ENCODE data around the gene NPC2.
"Not testable (repeated sequence)": the region's sequence is repeated elsewhere in the genome, so short reads cannot be mapped to it uniquely, and the experiment has no call there.

Gene NPC2

DNA sequence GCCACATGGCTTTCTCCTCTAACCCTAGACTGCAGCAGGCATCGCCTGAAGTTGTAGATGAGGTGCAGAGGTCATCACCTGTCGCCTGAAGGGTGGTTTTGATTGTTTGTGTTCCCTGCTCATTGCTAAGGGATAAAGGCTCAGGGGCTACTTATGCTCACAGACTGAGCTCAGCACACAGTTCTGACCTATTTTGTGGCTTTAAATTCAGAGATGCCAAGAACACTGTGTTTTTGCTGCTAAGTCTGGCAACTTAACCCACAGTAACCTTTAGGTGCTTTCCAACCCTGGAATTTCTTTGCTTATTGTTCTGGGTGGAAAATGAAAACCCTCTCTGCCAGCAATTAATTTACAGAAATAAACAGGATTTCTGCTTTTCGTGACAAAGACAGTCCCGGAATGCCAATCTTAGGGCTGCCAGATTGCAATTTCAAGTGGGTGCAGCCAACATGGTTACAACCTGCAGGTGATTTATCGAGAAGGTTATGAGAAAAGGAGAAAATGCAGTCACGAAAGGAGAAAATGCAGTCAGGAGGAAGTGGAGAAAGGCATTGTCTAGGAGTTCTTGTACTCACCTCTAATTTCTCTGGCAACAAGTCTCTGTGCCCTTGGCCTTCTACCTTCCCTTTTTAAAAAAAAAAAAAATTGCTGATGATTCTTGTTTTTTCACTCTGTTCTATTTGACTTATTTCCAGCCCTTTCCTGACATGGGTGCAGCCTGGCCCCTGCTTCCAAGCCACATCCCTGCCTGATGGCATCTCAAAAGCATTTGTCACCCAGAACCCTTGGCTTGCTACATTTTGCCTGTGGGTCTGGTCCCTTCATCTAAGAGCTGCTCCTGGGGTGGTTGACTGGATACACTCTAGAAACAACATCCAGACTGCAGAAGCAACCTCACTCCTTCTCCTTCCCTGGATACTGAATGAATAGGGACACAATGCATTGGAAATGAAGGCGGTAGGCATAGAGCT, 23.3 kb downstream of the NPC2 start:
- DNase-seq (ENCODE audit: low read depth), result no peak

DNA sequence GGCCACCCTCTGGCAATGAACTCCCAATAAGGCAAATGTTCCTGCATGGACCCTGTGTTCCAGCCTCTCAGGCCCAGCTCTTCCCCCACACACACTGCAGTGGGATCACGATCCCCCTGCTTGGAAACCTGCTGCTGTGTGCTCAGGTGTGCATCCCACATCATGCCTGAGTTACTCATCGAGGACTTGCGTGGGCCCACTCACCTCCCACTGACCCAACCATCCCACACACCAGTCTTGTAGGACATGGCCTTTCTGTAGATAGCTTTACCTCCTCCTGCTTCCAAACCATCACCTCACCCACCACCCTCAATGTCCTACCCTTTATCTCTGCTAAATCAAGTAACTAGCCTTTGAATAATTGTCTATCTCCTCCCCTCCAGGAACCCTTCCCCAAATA, 24.6 kb downstream of the NPC2 start:
- no peak for DNase-seq (ENCODE audit: low read depth)

GRCh38 chr14:74465335-74465734, 27.8 kb downstream of the NPC2 start:
- DNase-seq (ENCODE audit: low read depth), result no peak

GRCh38 chr14:74464785-74465184, 28.3 kb downstream of the NPC2 start:
- no peak for DNase-seq (ENCODE audit: low read depth)

DNA sequence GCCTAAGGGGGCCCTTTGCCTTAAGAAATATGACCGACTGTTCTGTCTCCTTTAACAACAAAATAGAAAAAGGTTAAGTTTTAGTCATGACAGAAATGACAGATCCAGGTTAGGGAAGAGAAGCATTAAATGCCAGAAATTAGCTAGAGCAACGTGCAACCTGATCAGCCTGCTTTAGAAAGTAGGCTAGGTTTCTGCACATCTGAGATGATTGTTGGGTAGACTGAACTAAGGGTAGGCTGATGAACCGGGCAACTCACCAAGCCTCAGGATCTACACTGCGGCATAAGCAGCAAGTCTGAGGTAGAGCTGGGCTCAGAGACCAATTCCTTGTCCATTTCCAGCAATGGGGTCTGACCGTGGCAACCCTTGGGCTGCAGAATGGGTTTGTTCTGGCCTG, 29.4 kb downstream of the NPC2 start:
- no peak for DNase-seq (ENCODE audit: low read depth)

GRCh38 chr14:74462993-74463392, 30.1 kb downstream of the NPC2 start:
- DNase-seq (ENCODE audit: low read depth), result no peak

DNA sequence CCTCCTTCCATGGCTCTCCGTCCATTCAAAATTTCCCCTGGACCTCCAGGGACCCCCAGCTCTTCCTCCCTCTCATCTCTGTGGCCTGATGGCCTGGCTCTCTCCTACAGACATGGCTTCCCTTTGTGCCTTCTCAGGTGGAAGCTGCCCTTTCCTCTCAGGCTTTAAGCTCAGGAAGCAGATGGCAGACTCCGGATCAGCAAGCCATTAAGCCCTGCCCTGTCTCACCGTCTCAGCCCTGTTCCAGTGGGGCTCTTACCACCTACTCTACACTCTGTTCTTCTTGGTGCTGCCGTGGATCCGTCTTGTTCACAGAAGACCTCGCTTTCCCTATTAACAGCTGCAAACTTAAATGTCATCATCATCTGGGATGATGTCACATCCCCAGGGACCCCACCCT, 33.1 kb downstream of the NPC2 start:
- DNase-seq (ENCODE audit: low read depth), result no peak

DNA sequence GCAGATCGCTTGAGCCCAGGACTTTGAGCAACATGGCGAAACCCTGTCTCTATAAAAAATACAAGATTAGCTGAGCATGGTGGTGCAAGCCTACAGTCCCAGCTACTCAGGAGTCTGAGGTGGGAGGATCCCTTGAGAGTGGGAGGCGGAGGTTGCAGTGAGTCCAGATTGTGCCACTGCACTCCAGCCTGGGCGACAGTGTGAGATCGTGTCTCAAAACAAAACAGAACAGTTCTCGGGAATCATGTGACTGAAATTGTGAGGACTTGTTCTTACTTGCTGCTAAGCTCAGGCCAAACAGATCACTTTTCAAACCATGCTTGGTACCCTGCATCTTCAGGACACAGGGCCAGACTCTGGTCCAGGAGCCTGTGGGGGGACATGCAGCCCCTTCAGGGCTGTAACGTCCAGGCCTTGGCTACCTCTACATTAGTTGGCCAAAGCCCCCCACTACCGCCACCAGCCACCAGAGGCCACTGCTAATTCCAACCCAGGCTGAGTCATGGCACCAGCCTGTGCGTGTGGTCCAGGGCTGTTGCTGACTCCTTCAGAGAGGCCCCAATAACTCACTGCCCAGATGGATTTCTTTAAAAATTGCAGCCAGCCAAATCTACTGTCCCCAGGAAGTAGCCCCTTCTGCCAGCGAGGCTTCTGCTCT, 33.7 kb downstream of the NPC2 start:
- peak; percentile 16 for DNase-seq (ENCODE audit: low read depth)

DNA sequence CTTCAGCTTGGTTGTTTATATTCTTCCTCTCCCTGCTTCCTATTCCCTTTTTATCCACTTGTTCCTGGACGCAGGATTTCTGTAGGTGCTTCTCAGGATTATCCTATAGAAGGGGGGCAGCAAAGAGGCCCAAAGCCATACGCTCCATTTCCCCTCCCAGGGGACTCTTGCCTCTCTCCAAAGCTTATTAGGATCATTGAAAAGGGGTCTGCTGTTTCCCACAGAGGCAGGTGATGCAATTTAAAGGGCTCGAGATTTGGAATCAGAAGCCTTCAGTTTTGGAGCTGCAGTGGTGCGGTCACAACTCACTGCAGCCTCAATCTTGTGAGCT, 35.6 kb downstream of the NPC2 start:
- DNase-seq (ENCODE audit: low read depth), result no peak

DNA sequence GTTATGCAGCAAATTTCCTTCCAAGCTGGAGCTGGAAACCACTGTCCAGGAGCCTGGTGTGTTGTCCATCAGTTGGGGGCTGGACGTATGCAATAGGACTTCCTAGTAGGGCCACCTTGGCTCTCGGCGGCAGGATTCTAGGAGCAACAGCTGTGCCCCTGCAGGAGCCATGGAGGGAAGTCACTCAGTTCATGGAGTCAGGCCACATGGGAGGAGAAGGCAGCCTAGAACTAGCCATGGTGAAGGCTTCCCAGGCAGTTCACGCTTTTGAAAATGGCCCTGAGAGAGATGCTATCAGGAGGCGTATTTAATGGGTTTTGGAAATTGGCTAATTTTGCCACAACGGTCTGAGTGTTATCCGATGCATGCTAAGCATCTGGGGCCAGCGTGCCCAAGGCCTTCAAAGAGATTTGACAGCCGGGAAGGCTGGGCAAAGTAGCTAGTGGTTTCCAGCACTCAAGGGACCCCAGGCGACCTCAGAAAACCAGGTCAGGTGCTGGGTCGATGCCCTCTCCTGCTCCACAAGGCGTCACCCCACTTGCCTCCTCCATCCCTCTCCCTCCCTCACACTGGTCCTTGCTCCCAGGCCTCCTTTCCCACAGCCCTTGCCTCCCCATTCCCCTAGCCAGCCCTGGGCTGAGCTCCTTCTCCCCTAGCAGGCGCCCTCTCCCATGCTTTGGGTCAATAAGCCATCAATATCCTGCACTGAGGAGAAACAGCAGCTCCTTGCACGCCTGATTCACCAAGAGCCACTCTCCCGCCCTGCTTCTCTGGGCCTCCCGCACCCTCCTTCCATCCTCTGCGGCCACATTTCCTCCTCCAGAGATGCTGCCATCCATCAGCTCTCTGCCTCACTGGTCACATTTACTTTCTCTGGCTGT, 36.2 kb downstream of the NPC2 start:
- DNase-seq (ENCODE audit: low read depth), result no peak

DNA sequence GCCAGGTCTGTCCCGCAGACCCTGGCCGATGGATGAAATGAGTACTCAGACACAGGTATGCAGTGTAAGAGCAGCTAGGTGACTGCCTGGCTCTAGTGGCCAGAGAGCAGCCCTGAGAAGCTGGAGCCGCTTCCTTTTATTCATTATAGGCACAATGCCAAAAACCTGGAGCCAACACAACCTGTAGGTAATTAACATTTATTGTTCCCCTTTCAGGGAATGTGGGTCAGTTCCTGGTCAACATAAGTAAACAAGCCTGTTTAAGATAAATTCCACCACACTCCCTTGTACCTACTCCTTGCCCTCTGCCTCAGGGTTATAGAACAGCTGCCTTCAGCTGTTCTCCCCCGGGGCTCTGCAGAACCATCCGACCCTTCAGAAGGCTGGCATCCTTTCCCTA, 38.7 kb downstream of the NPC2 start:
- DNase-seq (ENCODE audit: low read depth), result not testable (repeated sequence)

DNA sequence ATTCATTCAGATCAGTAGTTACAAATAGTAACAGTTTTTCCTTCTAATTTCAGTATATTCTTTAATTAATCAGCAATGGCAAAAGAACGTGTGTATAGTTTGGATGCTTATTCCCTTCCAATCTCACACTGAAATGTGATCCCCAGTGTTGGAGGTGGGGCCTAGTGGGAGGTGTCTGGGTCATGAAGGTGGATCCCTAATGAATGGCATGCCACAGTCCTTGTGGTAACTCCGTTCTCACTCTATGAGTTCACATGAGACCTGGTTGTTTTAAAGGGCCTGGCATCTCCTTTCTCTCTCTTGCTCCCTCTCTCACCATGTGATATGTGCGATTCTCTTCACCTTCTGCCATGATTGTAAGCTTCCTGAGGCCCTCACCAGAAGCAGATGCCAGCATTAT, 48.2 kb downstream of the NPC2 start:
- no peak for DNase-seq (ENCODE audit: low read depth)

GRCh38 chr14:74442757-74443156, 50.3 kb downstream of the NPC2 start:
- DNase-seq (ENCODE audit: low read depth), result no peak

- DNase-seq (ENCODE audit: low read depth), result no peak
Measured at GRCh38 chr14:74441113-74441512, 52.0 kb downstream of the NPC2 start.

DNA sequence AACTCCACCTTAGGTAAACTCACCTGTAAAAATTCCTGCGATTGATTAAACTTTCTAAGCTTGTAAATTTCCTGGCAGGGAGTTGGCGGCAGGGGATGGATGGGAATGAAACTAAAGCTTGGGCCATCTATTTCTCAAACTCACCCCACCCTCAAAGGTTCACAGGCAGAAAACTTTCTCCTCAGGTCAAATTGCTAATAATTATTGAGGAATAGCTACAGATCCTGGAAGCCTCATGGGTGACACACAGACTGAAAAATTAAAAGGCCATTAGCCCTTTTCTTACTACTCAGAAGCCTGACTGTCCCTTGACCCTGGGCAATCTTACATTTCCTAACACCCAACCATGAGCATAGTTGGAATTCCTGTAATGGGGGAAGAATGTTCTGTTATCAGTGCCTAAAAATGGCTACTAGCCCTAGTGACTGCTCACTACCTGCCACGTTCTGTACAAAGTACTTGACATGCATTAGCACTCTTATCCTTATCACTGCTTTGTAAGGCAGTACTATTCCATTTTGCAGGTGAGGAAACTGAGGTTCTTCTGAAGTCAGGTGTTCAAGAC, 54.7 kb downstream of the NPC2 start:
- DNase-seq (ENCODE audit: low read depth), result no peak

DNA sequence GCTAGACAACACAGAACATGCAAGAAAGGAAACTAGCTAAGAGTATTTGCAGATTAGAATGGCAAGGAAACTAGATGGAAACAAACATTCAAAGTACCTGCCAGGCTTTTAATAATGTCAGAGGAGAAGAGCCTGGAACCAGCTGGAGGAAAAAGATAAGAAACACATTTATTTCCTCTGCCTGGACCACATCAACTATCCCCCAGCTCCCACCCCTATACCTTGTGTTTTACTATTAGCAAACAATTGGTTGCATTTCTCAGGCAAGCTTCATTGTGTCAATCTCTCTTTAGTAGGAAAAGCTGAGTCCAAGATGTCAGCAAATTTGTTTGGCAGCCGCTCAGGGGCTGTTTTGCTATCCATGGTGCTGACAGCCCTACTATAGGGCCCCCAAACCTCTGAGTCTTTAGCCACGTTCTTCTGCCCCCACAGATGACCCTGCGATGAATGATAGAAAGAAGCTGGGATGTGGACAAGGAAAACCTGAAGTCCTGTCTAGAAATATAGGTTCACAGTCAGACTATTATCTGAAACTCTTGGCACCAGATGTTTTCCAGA, 55.5 kb downstream of the NPC2 start:
- DNase-seq (ENCODE audit: low read depth), result no peak

- DNase-seq (ENCODE audit: low read depth), result no peak
Measured at GRCh38 chr14:74434294-74434693, 58.8 kb downstream of the NPC2 start.

- DNase-seq (ENCODE audit: low read depth), result no peak
Measured at GRCh38 chr14:74429991-74430390, 63.1 kb downstream of the NPC2 start.

Measured in fibroblast of the conjunctiva (primary cell).